GM18508 (cell line): ENCODE results near the gene SLC17A5.
A peak's percentile ranks its signal among the peaks of the same experiment; 100 is the strongest.

Source experiments
- ATAC-seq: cut with Tn5 transposase; IDR thresholded peaks from one replicate; pipeline ENCODE4 v1.9.1; 2021; ENCODE audit warnings: moderate number of reproducible peaks; ENCODE audit not compliant: insufficient read depth, unreplicated experiment

SLC17A5 gene

DNA sequence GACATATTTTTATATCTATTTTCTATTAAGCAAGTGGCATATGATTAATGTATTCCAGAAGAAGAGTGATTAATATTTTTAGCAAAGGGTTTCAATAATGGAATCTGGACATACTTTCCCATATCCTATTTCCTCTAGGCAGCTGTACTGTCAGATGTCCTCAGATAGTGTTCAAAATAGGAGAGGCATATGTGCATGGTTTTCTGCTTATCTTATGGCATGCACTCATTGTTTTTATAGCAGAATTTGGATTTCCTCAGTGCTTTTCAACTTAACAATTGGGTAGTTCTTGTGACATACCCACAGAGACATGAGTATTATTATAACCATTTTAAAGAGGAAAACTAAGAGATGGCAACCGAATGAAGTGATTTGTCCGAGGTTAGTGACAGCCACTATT lies 12.6 kb upstream of the SLC17A5 start:
- ATAC-seq, result no peak

- ATAC-seq, result peak; percentile 77
Measured at GRCh38 chr6:73665686-73666319, 12.0 kb upstream of the SLC17A5 start.

DNA sequence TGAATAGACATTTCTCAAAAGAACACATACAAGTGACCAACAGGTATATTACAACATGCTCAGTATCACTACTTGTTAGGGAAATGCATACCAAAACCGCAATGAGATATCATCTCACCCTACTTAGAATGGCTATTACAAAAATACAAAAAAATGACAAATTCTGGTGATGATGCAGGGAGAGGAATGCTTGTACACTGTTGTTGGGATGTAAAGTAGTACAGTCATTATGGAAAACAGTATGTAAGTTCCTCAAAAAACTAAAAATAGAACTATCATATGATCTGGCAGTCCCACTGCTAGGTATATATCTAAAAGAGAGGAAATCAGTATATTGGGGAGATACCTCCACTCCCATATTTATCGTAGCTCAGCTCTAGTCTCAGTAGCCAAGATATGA lies 10.9 kb upstream of the SLC17A5 start:
- no peak for ATAC-seq

DNA sequence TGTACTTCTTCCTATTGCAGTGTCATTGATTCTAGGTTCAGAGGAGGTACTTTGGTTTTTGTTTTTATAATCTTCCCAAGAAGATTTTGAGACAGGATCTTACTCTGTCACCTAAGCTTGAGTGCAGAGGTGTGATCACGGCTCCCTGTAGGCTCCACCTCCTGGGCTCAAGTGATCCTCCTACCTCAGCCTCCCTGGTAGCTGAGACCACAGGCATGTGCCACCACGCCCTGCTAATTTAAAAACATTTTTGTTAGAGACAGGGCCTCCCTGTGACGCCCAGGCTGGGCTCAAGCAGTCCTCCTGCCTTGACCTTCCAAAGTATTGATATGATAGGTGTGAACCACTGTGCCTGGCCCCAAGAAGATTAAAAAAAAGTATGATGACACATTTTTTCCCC lies 3.4 kb upstream of the SLC17A5 start:
- ATAC-seq, result no peak

- ATAC-seq, result no peak
Measured at GRCh38 chr6:73656531-73657145, 2.8 kb upstream of the SLC17A5 start.

GRCh38 chr6:73655341-73655917 lies 1.6 kb upstream of the SLC17A5 start:
- ATAC-seq, result no peak

- ATAC-seq, result peak; percentile 42
Measured at GRCh38 chr6:73652637-73653570, 888 bp downstream of the SLC17A5 start.

DNA sequence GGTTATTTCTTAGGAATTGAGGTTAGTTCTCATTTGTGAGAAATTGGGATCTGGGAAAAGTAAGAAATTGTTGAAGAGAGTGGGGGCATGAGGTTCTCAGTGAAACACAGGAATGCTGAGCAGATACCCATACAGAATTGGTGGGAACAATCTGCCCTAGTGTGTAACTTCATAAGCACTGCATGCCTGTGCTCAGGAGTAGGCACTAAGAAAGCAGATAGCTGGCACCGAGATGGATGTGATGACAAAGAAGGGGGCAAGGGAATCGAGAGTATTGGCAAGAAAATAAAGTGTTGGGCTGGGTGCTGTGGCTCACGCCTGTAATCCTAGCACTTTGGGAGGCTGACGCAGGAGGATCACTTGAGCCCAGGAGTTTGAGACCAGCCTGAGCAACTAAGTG lies 4.0 kb downstream of the SLC17A5 start:
- ATAC-seq, result no peak

DNA sequence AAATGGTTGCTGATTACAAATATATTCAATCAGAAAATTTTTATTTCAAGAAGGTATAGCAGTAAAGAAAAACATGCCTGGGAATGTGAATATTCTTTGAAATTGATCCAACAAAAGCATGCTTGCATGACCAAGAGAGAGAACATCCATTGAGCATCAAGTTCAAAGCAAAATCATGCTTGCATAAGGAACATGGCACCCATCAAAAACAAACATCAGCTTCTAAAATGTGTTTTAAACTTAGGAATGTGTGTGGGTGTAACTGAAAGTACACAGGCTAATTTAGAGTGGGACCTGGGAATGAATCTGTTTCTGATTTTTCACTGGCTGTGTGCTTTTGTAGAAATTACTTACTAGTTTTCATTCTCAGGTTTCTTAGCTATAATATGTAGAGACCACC lies 5.6 kb downstream of the SLC17A5 start:
- no peak for ATAC-seq

DNA sequence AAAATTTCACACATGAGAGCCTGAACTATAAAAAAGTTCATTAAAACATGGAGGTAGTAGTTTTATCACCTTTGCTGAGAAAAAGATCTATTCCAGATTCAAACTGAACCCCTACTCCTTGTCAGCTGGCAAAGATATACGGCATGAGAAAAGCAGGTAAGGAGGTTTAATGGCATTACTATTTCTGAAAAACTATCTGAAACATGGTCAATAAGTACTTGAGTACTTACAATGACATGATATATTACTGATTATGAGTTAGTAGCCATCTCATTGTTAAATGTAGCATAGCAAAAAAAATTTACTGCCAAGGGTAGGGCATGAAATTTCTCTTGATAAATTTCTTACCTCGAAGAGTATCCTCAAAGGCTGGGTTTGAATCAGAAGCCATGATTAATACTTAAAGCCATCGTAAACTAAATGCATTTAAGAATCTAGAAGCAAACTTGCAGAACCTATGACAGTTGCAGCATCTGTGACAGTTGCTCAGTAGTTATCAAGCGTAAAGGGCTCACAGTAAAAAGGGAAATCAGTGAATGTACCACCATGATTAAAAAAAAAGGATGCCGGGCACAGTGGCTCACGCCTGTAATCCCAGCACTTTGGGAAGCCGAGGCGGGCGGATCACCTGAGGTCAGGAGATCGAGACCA lies 8.7 kb downstream of the SLC17A5 start:
- ATAC-seq, result no peak

GRCh38 chr6:73644030-73644429 lies 9.8 kb downstream of the SLC17A5 start:
- ATAC-seq, result no peak

- no peak for ATAC-seq
Measured at GRCh38 chr6:73642530-73642929, 11.3 kb downstream of the SLC17A5 start.

DNA sequence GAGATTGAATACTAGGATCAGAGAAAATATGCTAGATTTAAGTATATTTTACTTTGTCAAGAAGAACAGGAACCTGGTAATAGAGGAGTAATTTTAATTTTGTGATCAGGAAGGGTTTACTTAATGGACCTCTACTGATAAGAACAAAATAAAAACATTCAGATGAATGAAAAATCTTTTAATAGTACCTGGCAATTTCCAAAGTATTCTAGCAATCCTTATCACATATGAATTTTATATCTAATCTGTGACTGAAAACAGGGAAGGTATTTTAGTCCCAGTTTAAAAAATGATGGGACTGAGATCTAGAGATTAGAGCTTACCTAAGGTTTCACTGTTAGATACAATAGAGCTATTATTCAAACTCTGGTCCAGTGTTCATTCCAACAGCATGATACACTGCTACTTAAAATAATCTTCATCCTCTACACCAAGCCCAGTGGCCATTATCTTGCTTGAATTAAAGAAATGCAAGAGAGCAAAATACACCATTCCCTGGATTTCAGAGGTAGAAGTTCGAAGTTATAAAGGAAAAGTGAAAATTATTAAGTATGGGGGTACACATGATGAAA lies 13.5 kb downstream of the SLC17A5 start:
- ATAC-seq, result no peak

DNA sequence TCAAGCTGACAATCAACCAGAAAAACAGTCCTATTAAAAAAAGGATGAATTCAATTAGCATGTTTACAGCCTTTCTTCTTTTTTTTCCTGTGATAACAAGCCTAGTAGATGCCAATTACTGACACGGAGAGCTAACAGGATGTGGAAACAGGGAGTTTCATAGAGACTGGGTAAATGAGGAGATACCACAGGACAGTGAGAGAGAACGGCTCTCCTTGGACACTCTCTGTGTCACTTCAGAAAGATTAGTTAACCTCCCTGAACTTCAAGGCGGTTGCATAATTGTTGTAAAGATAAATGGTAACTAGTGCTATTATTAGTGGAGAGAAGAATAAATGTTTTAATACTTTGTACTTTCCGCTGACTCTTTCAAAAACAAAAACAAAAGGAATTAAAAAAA lies 14.8 kb downstream of the SLC17A5 start:
- ATAC-seq, result no peak

DNA sequence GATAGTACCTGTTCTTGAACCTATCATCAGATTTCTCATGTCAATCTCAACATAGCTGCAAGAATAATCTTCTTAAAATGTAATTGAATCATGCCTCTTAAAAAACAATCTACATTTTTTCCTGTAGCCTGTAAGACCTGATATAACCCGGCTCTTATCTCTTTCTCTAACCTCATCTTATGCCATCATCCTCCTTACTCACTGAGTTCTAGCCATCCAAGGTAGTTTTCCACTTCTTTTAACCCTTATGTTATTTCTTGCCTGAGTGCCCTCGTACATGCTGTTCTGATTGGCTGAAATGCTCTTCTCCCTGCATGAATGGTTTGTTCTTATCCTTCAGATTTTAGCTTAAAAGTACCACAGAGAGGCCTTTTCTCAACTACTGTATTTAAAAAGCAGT lies 16.4 kb downstream of the SLC17A5 start:
- ATAC-seq, result no peak

DNA sequence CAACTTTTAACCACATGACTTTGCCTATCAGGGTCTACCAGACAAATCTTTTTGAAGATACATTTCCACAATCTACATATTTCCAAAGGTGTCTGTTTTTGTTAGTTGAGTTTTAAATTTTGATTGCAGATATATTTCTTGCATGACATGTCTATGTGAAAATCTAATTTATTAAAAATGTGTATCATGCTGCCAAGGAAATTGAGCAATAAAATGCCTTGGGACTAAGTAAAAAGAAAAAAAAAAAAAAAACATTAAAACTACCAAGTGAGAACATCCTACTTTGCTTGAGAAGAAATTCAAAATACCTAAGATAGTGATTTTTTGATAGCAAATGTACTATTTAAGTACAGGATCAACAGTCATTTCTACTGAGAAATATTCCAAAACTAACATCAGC lies 17.7 kb downstream of the SLC17A5 start:
- no peak for ATAC-seq

GRCh38 chr6:73632346-73632745 lies 21.4 kb downstream of the SLC17A5 start:
- ATAC-seq, result no peak

GRCh38 chr6:73631849-73632248 lies 21.9 kb downstream of the SLC17A5 start:
- no peak for ATAC-seq

- no peak for ATAC-seq
Measured at GRCh38 chr6:73630401-73630800, 23.4 kb downstream of the SLC17A5 start.

- no peak for ATAC-seq
Measured at GRCh38 chr6:73624896-73625295, 28.9 kb downstream of the SLC17A5 start.
